ENCODE results near the gene DNAJC27.

The DNAJC27 gene

GRCh38 chr2:24907116-24907515 is 64.6 kb downstream of the DNAJC27 start:
- no peak for DNase-seq (ENCODE audit: low spot score)

GRCh38 chr2:24906466-24906865 is 65.3 kb downstream of the DNAJC27 start:
- no peak for DNase-seq (ENCODE audit: low spot score)

- no peak for DNase-seq (ENCODE audit: low spot score)
Observed at GRCh38 chr2:24903161-24904103, 68.3 kb downstream of the DNAJC27 start.

- DNase-seq (ENCODE audit: low spot score): no peak
Observed at GRCh38 chr2:24899361-24899910, 72.3 kb downstream of the DNAJC27 start.

GRCh38 chr2:24898122-24899109 is 73.3 kb downstream of the DNAJC27 start:
- no peak for DNase-seq (ENCODE audit: low spot score)

- no peak for DNase-seq (ENCODE audit: low spot score)
Observed at GRCh38 chr2:24894750-24895149, 77.0 kb downstream of the DNAJC27 start.

GRCh38 chr2:24893934-24894333 is 77.8 kb downstream of the DNAJC27 start:
- DNase-seq (ENCODE audit: low spot score): no peak

All from AG20443 (cell line).